H1 (cell line): Measurements from ENCODE around the gene HMGB1. TPM values are rescaled to one million over a fixed set of nuclear protein-coding genes. Genes with fewer than 3 reads are reported as not detected.

ENCODE experiments used
- CTCF ChIA-PET: fragments of 300-600 bp; sonication (Branson Sonifier 250); formaldehyde crosslinking; loops from one replicate; lab custom pipeline; 2021; ENCODE audit not compliant: partially characterized antibody; lab: Charles Lee
- POLR2A ChIA-PET: fragments of 300-600 bp; sonication (Branson Sonifier 250); formaldehyde crosslinking; loops from one replicate; lab custom pipeline; 2021; ENCODE audit warnings: inconsistent platforms; ENCODE audit not compliant: partially characterized antibody; lab: Charles Lee
- DNase-seq, 2 experiments: peaks; one replicate each; pipeline versions ENCODE4 v3.0.0 to v3.0.0-alpha.2; 2010 to 2022; ENCODE audit warnings: low spot score in 2 of 2, low read depth in 1 of 2, mixed read lengths in 1 of 2
- FAIRE-seq: peaks from 2 replicates; lab custom pipeline; 2011; peaks lifted over from hg19 to GRCh38; lab: Jason Lieb, UNC
- H2AFZ ChIP-seq: 2 replicates; pipeline ENCODE4 v1.8.1; 2012; ENCODE audit warnings: low read length, inconsistent platforms
- H2AK5ac ChIP-seq: 2 replicates; pipeline ENCODE4 v1.6.1; 2013; ENCODE audit warnings: low read depth, low read length
- H2BK120ac ChIP-seq: replicated peaks from 2 replicates; pipeline ENCODE3; 2013; ENCODE audit warnings: low read depth, low read length, inconsistent platforms
- H2BK12ac ChIP-seq: 2 replicates; pipeline ENCODE4 v1.6.1; 2013; ENCODE audit warnings: low read depth, low read length
- H2BK15ac ChIP-seq: 2 replicates; pipeline ENCODE4 v1.6.1; 2013; ENCODE audit warnings: low read length
- H2BK20ac ChIP-seq: 2 replicates; pipeline ENCODE4 v1.6.1; 2013; ENCODE audit warnings: low read length
- H2BK5ac ChIP-seq: 2 replicates; pipeline ENCODE4 v1.6.1; 2013; ENCODE audit warnings: low read depth, low read length
- H3K14ac ChIP-seq: 2 replicates; pipeline ENCODE4 v1.6.1; 2013; ENCODE audit warnings: inconsistent platforms; ENCODE audit not compliant: insufficient read length
- H3K18ac ChIP-seq: 2 replicates; pipeline ENCODE4 v1.6.1; 2013; ENCODE audit warnings: low read length; ENCODE audit errors: extremely low read depth
- H3K23ac ChIP-seq: 2 replicates; pipeline ENCODE4 v1.6.1; 2013; ENCODE audit warnings: inconsistent platforms; ENCODE audit not compliant: insufficient read length
- H3K23me2 ChIP-seq: 2 replicates; pipeline ENCODE4 v1.6.1; 2013; ENCODE audit warnings: low read depth, low read length
- H3K27ac ChIP-seq: 2 replicates; pipeline ENCODE4 v1.6.1; 2011; ENCODE audit warnings: low read depth, low read length, inconsistent platforms
- H3K27me3 ChIP-seq, 4 experiments: replicated peaks in 1 of 4; 1 replicate in 1 of 4; 2 replicates in 3 of 4; pipeline versions ENCODE4 v1.6.1 to v1.8.1; 2011 to 2013; ENCODE audit warnings: low read length in 3 of 4, mild to moderate bottlenecking in 3 of 4, inconsistent platforms in 2 of 4, mixed read lengths in 2 of 4, moderate library complexity in 1 of 4; ENCODE audit not compliant: control insufficient read depth in 3 of 4, insufficient read depth in 3 of 4; ENCODE audit errors: extremely low read depth in 1 of 4
- H3K36me3 ChIP-seq, 4 experiments: 2 replicates each; pipeline versions ENCODE4 v1.6.1 to v1.8.1; 2011 to 2013; ENCODE audit warnings: mild to moderate bottlenecking in 4 of 4, low read length in 3 of 4, moderate library complexity in 2 of 4, control low read depth in 1 of 4, inconsistent platforms in 1 of 4; ENCODE audit not compliant: insufficient read depth in 4 of 4, control insufficient read depth in 2 of 4
- H3K4ac ChIP-seq: replicated peaks from 2 replicates; pipeline ENCODE3; 2013; ENCODE audit warnings: low read length, low read depth, mixed read lengths, inconsistent platforms; ENCODE audit not compliant: insufficient read length
- H3K4me1 ChIP-seq, 4 experiments: replicated peaks in 1 of 4; 1 replicate in 1 of 4; 2 replicates in 3 of 4; pipeline versions ENCODE4 v1.6.1 to v1.8.1; 2011 to 2013; ENCODE audit warnings: low read length in 3 of 4, inconsistent platforms in 2 of 4, mixed read lengths in 1 of 4; ENCODE audit not compliant: insufficient read depth in 4 of 4, control insufficient read depth in 3 of 4
- H3K4me2 ChIP-seq, 2 experiments: 2 replicates each; pipeline versions ENCODE4 v1.6.1 to v1.8.1; 2011 to 2013; ENCODE audit warnings: low read depth in 2 of 2, low read length in 2 of 2, control low read depth in 1 of 2, inconsistent platforms in 1 of 2, mild to moderate bottlenecking in 1 of 2; ENCODE audit not compliant: insufficient read depth in 1 of 2
- H3K4me3 ChIP-seq, 4 experiments: fragments of 200-600, 300-600 bp in 1 of 4; sonication (generic), shearing (Covaris generic), sonication (Bioruptor Twin) in 1 of 4; 2 replicates each; pipeline versions ENCODE4 v1.5.1 to v1.8.1; 2011 to 2016; ENCODE audit warnings: low read length in 4 of 4, low read depth in 3 of 4, control low read depth in 2 of 4, inconsistent platforms in 2 of 4, mild to moderate bottlenecking in 2 of 4, mixed read lengths in 1 of 4, moderate library complexity in 1 of 4; ENCODE audit not compliant: insufficient read depth in 2 of 4; ENCODE audit errors: extremely low read depth in 1 of 4
- H3K56ac ChIP-seq: replicated peaks from 2 replicates; pipeline ENCODE3; 2013; ENCODE audit warnings: low read depth, mild to moderate bottlenecking, mixed read lengths, low read length, inconsistent platforms; ENCODE audit not compliant: insufficient read length
- H3K79me1 ChIP-seq: 2 replicates; pipeline ENCODE4 v1.6.1; 2013; ENCODE audit warnings: low read depth, low read length, control low read depth
- H3K79me2 ChIP-seq, 2 experiments: 2 replicates each; pipeline versions ENCODE4 v1.6.1 to v1.8.1; 2012 to 2013; ENCODE audit warnings: low read length in 2 of 2, mild to moderate bottlenecking in 2 of 2, inconsistent platforms in 1 of 2; ENCODE audit not compliant: insufficient read depth in 2 of 2, control insufficient read depth in 1 of 2
- H3K9ac ChIP-seq, 4 experiments: replicated peaks in 1 of 4; 1 replicate in 1 of 4; 2 replicates in 3 of 4; pipeline versions ENCODE4 v1.6.1 to v1.8.1; 2011 to 2013; ENCODE audit warnings: low read depth in 3 of 4, low read length in 3 of 4, control low read depth in 2 of 4, mild to moderate bottlenecking in 2 of 4, moderate library complexity in 2 of 4, inconsistent platforms in 1 of 4; ENCODE audit errors: extremely low read depth in 1 of 4
- H3K9me3 ChIP-seq, 2 experiments: 2 replicates each; pipeline versions ENCODE4 v1.6.1 to v1.8.1; 2012 to 2013; ENCODE audit warnings: mild to moderate bottlenecking in 2 of 2, moderate library complexity in 2 of 2, control low read depth in 1 of 2, inconsistent platforms in 1 of 2, low read depth in 1 of 2, low read length in 1 of 2, mixed read lengths in 1 of 2; ENCODE audit not compliant: insufficient read depth in 2 of 2
- H4K20me1 ChIP-seq, 2 experiments: replicated peaks in 1 of 2; 2 replicates each; pipeline versions ENCODE3 to v1.8.1; 2011 to 2013; ENCODE audit warnings: inconsistent platforms in 2 of 2, low read length in 2 of 2, mild to moderate bottlenecking in 1 of 2; ENCODE audit not compliant: insufficient read depth in 2 of 2, control insufficient read depth in 1 of 2
- H4K5ac ChIP-seq: 2 replicates; pipeline ENCODE4 v1.6.1; 2013; ENCODE audit warnings: low read length, low read depth, mixed read lengths, inconsistent platforms; ENCODE audit not compliant: insufficient read length
- H4K8ac ChIP-seq: 2 replicates; pipeline ENCODE4 v1.8.0; 2013; ENCODE audit warnings: mild to moderate bottlenecking, moderate library complexity, low read length, inconsistent platforms; ENCODE audit not compliant: insufficient read depth; ENCODE audit errors: extremely low read depth
- H4K91ac ChIP-seq: replicated peaks from 2 replicates; pipeline ENCODE3; 2013; ENCODE audit warnings: low read length, mixed read lengths, inconsistent platforms; ENCODE audit not compliant: insufficient read length
- ASH2L ChIP-seq: fragments of 200-600, 300-600 bp; sonication (generic); IDR thresholded peaks from one replicate; pipeline ENCODE4 v1.7.1; 2017; ENCODE audit warnings: low read length
- CHD1 ChIP-seq: IDR thresholded peaks from 2 replicates; pipeline ENCODE4 v1.6.1; 2012; ENCODE audit warnings: low read depth, low read length, improper control_type of control experiment
- EGR1 ChIP-seq: IDR thresholded peaks from 2 replicates; pipeline ENCODE4 v1.6.1; 2011; ENCODE audit warnings: low read depth, low read length, borderline replicate concordance
- EP300 ChIP-seq, 2 experiments: IDR thresholded peaks; 1 replicate in 1 of 2; 2 replicates in 1 of 2; pipeline ENCODE4 v1.6.1; 2011 to 2012; ENCODE audit warnings: low read depth in 2 of 2, low read length in 2 of 2, mild to moderate bottlenecking in 2 of 2, borderline replicate concordance in 1 of 2, inconsistent platforms in 1 of 2, moderate library complexity in 1 of 2
- GTF2F1 ChIP-seq: IDR thresholded peaks from 2 replicates; pipeline ENCODE4 v1.6.1; 2012; ENCODE audit warnings: low read depth, low read length, improper control_type of control experiment, borderline replicate concordance
- HDAC2 ChIP-seq, 2 experiments: fragments of 300-600 bp in 1 of 2; sonication (generic) in 1 of 2; IDR thresholded peaks; 2 replicates each; pipeline ENCODE4 v1.6.1; 2011 to 2012; ENCODE audit warnings: low read depth in 2 of 2, low read length in 2 of 2, mild to moderate bottlenecking in 2 of 2, moderate library complexity in 2 of 2, borderline replicate concordance in 1 of 2, inconsistent platforms in 1 of 2
- JUN ChIP-seq: IDR thresholded peaks from 2 replicates; pipeline ENCODE4 v1.6.1; 2011; ENCODE audit warnings: low read depth, mild to moderate bottlenecking, improper control_type of control experiment, low read length
- KDM4A ChIP-seq: IDR thresholded peaks from one replicate; pipeline ENCODE4 v1.7.1; 2012; ENCODE audit warnings: low read depth, mild to moderate bottlenecking, moderate library complexity, low read length, inconsistent platforms; ENCODE audit not compliant: severe bottlenecking
- MAFK ChIP-seq: IDR thresholded peaks from 2 replicates; pipeline ENCODE4 v1.6.1; 2012; ENCODE audit warnings: low read depth, mild to moderate bottlenecking, improper control_type of control experiment, low read length
- SIRT6 ChIP-seq: IDR thresholded peaks from one replicate; pipeline ENCODE4 v1.7.1; 2012; ENCODE audit warnings: low read length, inconsistent platforms
- SP4 ChIP-seq: IDR thresholded peaks from 2 replicates; pipeline ENCODE4 v1.6.1; 2012; ENCODE audit warnings: low read length, inconsistent platforms
- USF2 ChIP-seq: IDR thresholded peaks from 2 replicates; pipeline ENCODE4 v1.6.1; 2011; ENCODE audit warnings: low read length, improper control_type of control experiment
- WGBS, 2 experiments: shearing (Covaris generic) in 1 of 2; methylation state at CpG; one replicate each; pipeline versions ENCODE4 v1.1.6 to v1.1.7; 2013 to 2015; ENCODE audit warnings: low lambda C conversion rate in 2 of 2, mixed read lengths in 2 of 2, inconsistent platforms in 1 of 2, low coverage in 1 of 2, missing lambda C conversion rate in 1 of 2; ENCODE audit not compliant: insufficient replicate concordance in 2 of 2, insufficient coverage in 1 of 2, insufficient read length in 1 of 2; ENCODE audit errors: extremely low coverage in 1 of 2, missing lambda C conversion rate in 1 of 2; 5-methylcytosine and 5-hydroxymethylcytosine counted together
- polyA plus RNA-seq, 7 experiments: library from polyadenylated mRNA; depleted of rRNA in 3 of 7; stranded (reverse) in 5 of 7; unstranded in 2 of 7; fragments of >200 nt in 5 of 7; fragments of 200-250 nt in 2 of 7; gene quantifications; 1 replicate in 5 of 7; 2 replicates in 1 of 7; 4 replicates in 1 of 7; pipeline versions ENCODE4 v1.2.1 to v1.2.3, GENCODE V29; 2011 to 2013; ENCODE audit warnings: missing spikeins in 2 of 7, mixed read lengths in 2 of 7
- total RNA-seq: library from RNA; stranded (reverse); fragmentation: NEBNext Ultra II Directional; extraction: Animal tissue kit (Norgen Biotek cat#: 25700); gene quantifications from 2 replicates; pipeline ENCODE4 v1.2.1, GENCODE V29; 2021

HMGB1 gene
- total and polyA plus RNA-seq, 2 of the 8 experiments (the other 6 are each of a cell fraction or from before 2014, with no cell fraction given): 123 to 776 TPM

- H2BK120ac ChIP-seq: no peak overlapping the region
- no peak overlapping the region for H4K5ac ChIP-seq
- no peaks in the 10 kb centered on the region for H3K79me2 ChIP-seq
- no peaks in the 10 kb centered on the region for H4K20me1 ChIP-seq
- no peak overlapping the region for H3K56ac ChIP-seq
- H3K9me3 ChIP-seq: no peaks in the 10 kb centered on the region
- H3K23ac ChIP-seq: no peak overlapping the region
- H3K9ac ChIP-seq: no peak overlapping the region
- no peak overlapping the region for H2AK5ac ChIP-seq
- no peaks in the 10 kb centered on the region for H3K23me2 ChIP-seq
- H3K27ac ChIP-seq: no peak overlapping the region
- DNase-seq (no peak), FAIRE-seq (no peak)
- no peak overlapping the region for H3K4ac ChIP-seq
- 85% methylated on average over 4 of the region's 4 CpGs; no CpG with 5 or more reads in 1 of the 2 experiments for WGBS, 2 experiments
- no peak overlapping the region for H2BK20ac ChIP-seq
- H3K14ac ChIP-seq: no peak overlapping the region
- H3K4me3 ChIP-seq: no peak overlapping the region
- H2BK15ac ChIP-seq: no peak overlapping the region
- H3K36me3 ChIP-seq: no peaks in the 10 kb centered on the region
- H3K79me1 ChIP-seq: no peaks in the 10 kb centered on the region
- H3K27me3 ChIP-seq: no peaks in the 10 kb centered on the region
- no peak overlapping the region for H3K18ac ChIP-seq
- no peaks in the 10 kb centered on the region for H3K4me1 ChIP-seq
- H2AFZ ChIP-seq: no peak overlapping the region
- ChIA-PET POLR2A (interaction anchor here (0.6 to 1.2 kb wide), 2 partner anchors 28 to 596 kb away, joined by 3 read pairs; partner anchors contain the start of gene HMGB1), CTCF (interaction anchor here (0.6 kb wide), 1 partner anchor 382 kb away, joined by 3 read pairs; no protein-coding TSS in a partner anchor)
- H3K4me2 ChIP-seq: no peak overlapping the region
- H2BK12ac ChIP-seq: no peak overlapping the region
- no peak overlapping the region for H4K91ac ChIP-seq
- H4K8ac ChIP-seq: no peak overlapping the region
- no peak overlapping the region for H2BK5ac ChIP-seq
- TF ChIP-seq KDM4A (no peak), SIRT6 (no peak), HDAC2 (IDR thresholded peaks at IDR 0.05; ENCODE audit: borderline replicate concordance in 1 of 2, low read depth in 2 of 2, low read length in 2 of 2) (no peak), MAFK (no peak), EGR1 (no peak), USF2 (no peak), CHD1 (no peak), ASH2L (no peak), SP4 (no peak), GTF2F1 (no peak), EP300 (IDR thresholded peaks at IDR 0.05; ENCODE audit: borderline replicate concordance in 1 of 2, low read depth in 2 of 2, low read length in 2 of 2) (no peak), JUN (no peak)
These were observed 28.1 kb upstream of the HMGB1 start for GRCh38 chr13:30493658-30494381.
